ENCODE data around the gene PTPRD.
"Not testable (repeated sequence)": the region's sequence is repeated elsewhere in the genome, so short reads cannot be mapped to it uniquely, and the experiment has no call there.

PTPRD gene

GRCh38 chr9:8697565-8697964 lies 1915.2 kb downstream of the PTPRD start:
- not testable (repeated sequence) for H3K4me3 ChIP-seq (ENCODE audit: low read length); DNase-seq (ENCODE audit: low read depth, low spot score)

- no peak overlapping the region for H3K4me3 ChIP-seq (ENCODE audit: low read length)
- DNase-seq (ENCODE audit: low read depth, low spot score), result no peak
Observed at GRCh38 chr9:8696516-8696915, 1916.3 kb downstream of the PTPRD start.

GRCh38 chr9:8694983-8695588 lies 1917.7 kb downstream of the PTPRD start:
- no peak overlapping the region for H3K4me3 ChIP-seq (ENCODE audit: low read length)
- DNase-seq (ENCODE audit: low read depth, low spot score), result no peak

GRCh38 chr9:8693464-8693863 lies 1919.3 kb downstream of the PTPRD start:
- no peak overlapping the region for H3K4me3 ChIP-seq (ENCODE audit: low read length)
- DNase-seq (ENCODE audit: low read depth, low spot score), result no peak

GRCh38 chr9:8686516-8686915 lies 1926.3 kb downstream of the PTPRD start:
- H3K4me3 ChIP-seq (ENCODE audit: low read length), result no peak overlapping the region
- DNase-seq (ENCODE audit: low read depth, low spot score), result no peak

- H3K4me3 ChIP-seq (ENCODE audit: low read length), result no peak overlapping the region
- no peak for DNase-seq (ENCODE audit: low read depth, low spot score)
Observed at GRCh38 chr9:8685825-8686224, 1927.0 kb downstream of the PTPRD start.

- DNase-seq (ENCODE audit: low read depth, low spot score), result no peak
- no peak overlapping the region for H3K4me3 ChIP-seq (ENCODE audit: low read length)
Observed at GRCh38 chr9:8684978-8685708, 1927.7 kb downstream of the PTPRD start.

GRCh38 chr9:8683496-8683895 lies 1929.3 kb downstream of the PTPRD start:
- DNase-seq (ENCODE audit: low read depth, low spot score), result no peak
- H3K4me3 ChIP-seq (ENCODE audit: low read length), result no peak overlapping the region

GRCh38 chr9:8680658-8681057 lies 1932.1 kb downstream of the PTPRD start:
- H3K4me3 ChIP-seq (ENCODE audit: low read length), result no peak overlapping the region
- no peak for DNase-seq (ENCODE audit: low read depth, low spot score)

GRCh38 chr9:8680157-8680556 lies 1932.6 kb downstream of the PTPRD start:
- H3K4me3 ChIP-seq (ENCODE audit: low read length), result no peak overlapping the region
- no peak for DNase-seq (ENCODE audit: low read depth, low spot score)

- DNase-seq (ENCODE audit: low read depth, low spot score), result no peak
- H3K4me3 ChIP-seq (ENCODE audit: low read length), result no peak overlapping the region
Observed at GRCh38 chr9:8679371-8679822, 1933.4 kb downstream of the PTPRD start.

GRCh38 chr9:8677741-8678140 lies 1935.1 kb downstream of the PTPRD start:
- no peak for DNase-seq (ENCODE audit: low read depth, low spot score)
- no peak overlapping the region for H3K4me3 ChIP-seq (ENCODE audit: low read length)

GRCh38 chr9:8674536-8674935 lies 1938.3 kb downstream of the PTPRD start:
- DNase-seq (ENCODE audit: low read depth, low spot score), result no peak

GRCh38 chr9:8673830-8674229 lies 1939.0 kb downstream of the PTPRD start:
- H3K4me3 ChIP-seq (ENCODE audit: low read length), result no peak overlapping the region
- no peak for DNase-seq (ENCODE audit: low read depth, low spot score)

More at GRCh38 chr9:8674536-8674935, 1938.3 kb downstream of the PTPRD start:
- H3K4me3 ChIP-seq (ENCODE audit: low read length), result no peak overlapping the region

- DNase-seq (ENCODE audit: low read depth, low spot score), result no peak
Observed at GRCh38 chr9:8670751-8671150, 1942.1 kb downstream of the PTPRD start.

GRCh38 chr9:8668751-8669150 lies 1944.1 kb downstream of the PTPRD start:
- H3K4me3 ChIP-seq (ENCODE audit: low read length), result no peak overlapping the region
- DNase-seq (ENCODE audit: low read depth, low spot score), result no peak

More at GRCh38 chr9:8670751-8671150, 1942.1 kb downstream of the PTPRD start:
- H3K4me3 ChIP-seq (ENCODE audit: low read length), result no peak overlapping the region

GRCh38 chr9:8668231-8668630 lies 1944.6 kb downstream of the PTPRD start:
- no peak overlapping the region for H3K4me3 ChIP-seq (ENCODE audit: low read length)
- DNase-seq (ENCODE audit: low read depth, low spot score), result no peak

- no peak for DNase-seq (ENCODE audit: low read depth, low spot score)
- H3K4me3 ChIP-seq (ENCODE audit: low read length), result no peak overlapping the region
Observed at GRCh38 chr9:8666060-8666459, 1946.7 kb downstream of the PTPRD start.

GRCh38 chr9:8660383-8660782 lies 1952.4 kb downstream of the PTPRD start:
- H3K4me3 ChIP-seq (ENCODE audit: low read length), result no peak overlapping the region
- no peak for DNase-seq (ENCODE audit: low read depth, low spot score)

- DNase-seq (ENCODE audit: low read depth, low spot score), result no peak
- no peak overlapping the region for H3K4me3 ChIP-seq (ENCODE audit: low read length)
Observed at GRCh38 chr9:8659108-8659507, 1953.7 kb downstream of the PTPRD start.

- H3K4me3 ChIP-seq (ENCODE audit: low read length), result no peak overlapping the region
- DNase-seq (ENCODE audit: low read depth, low spot score), result no peak
Observed at GRCh38 chr9:8655071-8655470, 1957.7 kb downstream of the PTPRD start.
